Adipose tissue (tissue), 3 donors: ENCODE measurements around the gene TPD52L3. TPM values are rescaled to one million over a fixed set of nuclear protein-coding genes. Genes with fewer than 3 reads are reported as not detected.

Experiments used
- H3K27ac ChIP-seq: one replicate; pipeline ENCODE4 v1.5.1; 2013; ENCODE audit warnings: low read depth, low read length
- WGBS, 3 donors: extraction: QIAGEN DNeasy Blood & Tissue Kit; methylation state at CpG; one replicate each; pipeline ENCODE4 v1.1.7; 2013; 5-methylcytosine and 5-hydroxymethylcytosine counted together
- polyA plus RNA-seq, 3 donors: library from polyadenylated mRNA; stranded (reverse); fragments of 200-250 nt; gene quantifications; one replicate each; pipeline ENCODE4 v1.2.3, GENCODE V29; 2013
- donor health status: healthy with polysubstance abuse.
- donor health status: Bipolar disorder and iron deficiency.
- donor health status: healthy.

The TPD52L3 gene
- polyA plus RNA-seq = not detected

DNA sequence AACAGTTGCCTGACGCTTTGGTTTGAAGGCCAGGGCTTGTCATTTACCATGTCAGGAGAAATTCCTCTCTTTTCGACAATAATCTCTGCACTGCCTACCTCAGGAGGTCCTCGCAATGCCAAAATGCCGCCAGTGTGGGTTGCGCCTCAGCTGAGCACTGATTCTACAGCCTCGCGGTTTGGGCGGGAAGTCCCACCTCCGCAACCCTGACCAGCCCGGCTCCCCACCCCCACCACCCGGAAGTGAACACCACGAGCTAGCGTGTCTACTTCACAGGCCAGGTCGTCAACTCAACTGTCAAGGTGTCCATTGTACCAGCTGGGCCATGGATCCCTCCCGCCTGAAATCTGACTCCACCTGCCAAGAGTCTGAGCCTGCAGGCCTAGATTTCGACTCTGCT is at the start of gene TPD52L3:
TPD52L3 (plus strand) TSS at position 273 of the 400 bp plus-strand sequence. CDS start 221 bp downstream, outside the sequence.
- 85 to 91% (median 88%) methylated on average over 16 of the region's 16 CpGs for WGBS, 3 donors

GRCh38 chr9:6301858-6302257 is 26.3 kb upstream of the TPD52L3 start:
- H3K27ac ChIP-seq = no peak overlapping the region
- 19 to 67% (median 38%) methylated on average over 2 of the region's 2 CpGs for WGBS, 3 donors

More for the DNA sequence above, at the start of gene TPD52L3:
- no peak within 1 kb of the TSS for H3K27ac ChIP-seq

DNA sequence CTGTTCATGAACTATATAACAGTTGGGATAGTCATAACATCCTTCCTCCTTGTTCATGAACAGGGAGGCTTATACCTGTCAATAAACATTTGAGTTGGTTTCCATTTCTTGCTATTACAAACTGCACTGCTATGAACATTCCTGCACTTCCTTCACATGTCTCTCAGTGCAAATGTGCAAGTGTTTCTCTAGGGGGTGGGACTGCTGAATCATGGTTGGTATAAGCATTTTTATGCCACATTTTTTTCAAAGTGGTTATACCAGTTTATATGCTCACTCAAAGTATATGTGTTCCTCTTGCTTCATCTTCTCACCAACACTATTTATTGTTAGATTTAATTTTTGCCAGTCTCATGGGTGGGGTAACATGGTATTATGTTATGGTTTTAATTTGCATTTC is 25.8 kb upstream of the TPD52L3 start:
- H3K27ac ChIP-seq = no peak overlapping the region

GRCh38 chr9:6304232-6304631 is 23.9 kb upstream of the TPD52L3 start:
- H3K27ac ChIP-seq = no peak overlapping the region

DNA sequence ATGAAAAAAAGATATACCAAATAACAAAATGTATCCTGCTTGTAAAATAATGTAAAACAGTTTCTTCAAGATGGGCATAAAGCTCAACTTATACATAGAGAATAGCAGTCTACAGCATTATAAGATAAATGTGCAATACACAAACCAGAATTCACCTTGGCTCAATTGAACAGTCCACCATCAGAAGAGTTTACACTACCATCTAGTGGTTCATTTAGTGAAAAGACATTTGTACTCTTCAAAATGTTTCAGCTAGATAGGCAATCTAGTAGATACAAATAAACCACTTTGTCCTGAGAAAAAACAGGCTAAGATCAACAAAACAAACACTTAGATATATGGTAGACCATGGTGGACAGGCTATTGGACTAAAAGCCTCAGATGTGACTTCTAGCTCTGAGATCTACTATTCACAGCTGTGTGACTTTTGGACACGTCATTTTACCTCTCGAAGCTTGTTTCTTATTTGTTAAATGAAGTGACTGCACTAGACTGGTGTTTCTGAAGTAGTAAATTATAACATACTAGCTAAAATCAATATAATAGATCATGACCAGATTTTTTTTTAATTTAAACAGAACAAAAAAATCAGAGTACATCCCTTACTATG is 22.1 kb upstream of the TPD52L3 start:
- no peak overlapping the region for H3K27ac ChIP-seq
- 90 to 92% (median 90%) methylated on average over 2 of the region's 2 CpGs for WGBS, 3 donors

DNA sequence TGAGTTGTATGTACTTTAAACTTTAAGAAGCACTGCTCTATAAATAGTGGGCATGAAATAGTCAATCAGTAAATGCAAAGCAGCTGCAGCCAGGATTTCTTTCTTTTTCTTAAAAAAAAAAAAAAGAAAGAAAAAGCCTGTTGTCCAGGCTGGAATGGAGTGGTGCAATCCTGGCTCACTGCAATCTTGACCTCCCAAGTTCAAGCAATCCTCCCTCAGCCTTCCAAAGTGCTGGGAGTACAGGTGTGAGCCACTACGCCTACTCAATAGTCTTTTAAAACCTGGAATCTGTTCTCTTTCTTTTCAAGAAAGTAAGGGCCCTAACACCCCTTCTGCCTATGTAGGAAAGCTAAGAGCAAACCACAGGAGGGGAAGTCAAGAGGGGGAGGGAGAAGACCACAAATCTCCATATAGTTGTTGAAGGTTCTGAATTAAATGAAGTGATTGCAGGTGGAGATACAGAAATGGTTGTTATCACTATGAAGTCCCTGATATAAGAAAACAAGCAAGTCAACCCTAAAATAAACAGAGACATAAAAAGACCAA is 20.6 kb upstream of the TPD52L3 start:
- H3K27ac ChIP-seq = no peak overlapping the region
- 70 to 92% (median 90%) methylated on average over 1 of the region's 1 CpG for WGBS, 3 donors

DNA sequence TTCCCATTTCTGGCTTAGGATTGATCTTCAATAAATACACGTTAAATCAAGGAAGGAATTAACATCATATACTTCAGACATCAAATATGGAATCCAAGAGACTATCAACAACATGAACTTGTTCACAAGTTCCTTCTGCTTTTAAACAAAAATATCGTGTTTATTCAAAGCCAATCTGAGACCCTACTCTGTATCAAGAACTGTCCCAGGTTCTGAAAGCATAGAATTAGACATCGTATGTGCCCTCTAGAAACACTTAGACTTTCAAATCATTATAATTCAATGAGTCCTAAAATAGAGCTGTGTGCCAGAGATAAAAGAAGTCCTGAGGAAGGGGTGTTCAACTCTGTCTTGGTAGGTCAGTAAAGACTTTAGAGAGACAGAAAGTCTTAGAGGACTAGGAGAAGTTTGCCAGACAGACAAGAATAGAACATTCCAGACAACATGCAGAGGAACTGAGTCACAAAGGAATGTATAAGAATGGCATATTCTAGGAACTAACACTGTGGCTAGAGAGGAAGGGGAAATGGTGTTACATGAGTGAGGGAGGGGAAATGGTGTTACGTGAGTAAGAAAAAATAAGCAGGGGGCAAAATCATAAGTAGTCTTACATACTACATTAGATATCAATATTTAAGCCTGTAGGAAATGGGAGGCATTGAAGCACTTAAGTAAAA is 2.9 kb downstream of the TPD52L3 start:
- no peak overlapping the region for H3K27ac ChIP-seq
- WGBS, 3 donors = 74 to 84% (median 77%) methylated on average over 4 of the region's 4 CpGs

GRCh38 chr9:6334305-6334704 is 6.1 kb downstream of the TPD52L3 start:
- H3K27ac ChIP-seq = no peak overlapping the region

GRCh38 chr9:6348766-6349165 is 20.6 kb downstream of the TPD52L3 start:
- WGBS, 3 donors = 75 to 78% (median 76%) methylated on average over 3 of the region's 3 CpGs

DNA sequence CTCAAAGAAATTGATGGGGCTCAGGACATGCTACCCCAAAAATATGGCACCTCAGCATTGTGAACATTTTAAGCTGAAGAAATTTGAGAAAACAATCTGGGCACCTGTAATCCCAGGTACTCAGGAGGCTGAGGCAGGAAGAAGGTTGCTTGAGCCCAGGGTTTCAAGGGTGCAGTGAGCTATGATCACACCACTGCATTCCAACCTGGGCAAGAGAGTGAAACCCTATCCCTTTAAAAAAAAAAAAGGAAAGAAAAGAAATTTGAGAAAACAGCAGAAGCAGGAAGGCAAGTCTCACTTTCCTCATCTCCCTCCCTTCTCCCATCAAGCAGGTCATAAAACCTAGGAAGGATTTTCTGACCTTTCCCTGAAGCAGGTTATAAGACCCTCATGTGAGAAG is 23.6 kb downstream of the TPD52L3 start:
- no peak overlapping the region for H3K27ac ChIP-seq

More at GRCh38 chr9:6348766-6349165, 20.6 kb downstream of the TPD52L3 start:
- no peak overlapping the region for H3K27ac ChIP-seq

DNA sequence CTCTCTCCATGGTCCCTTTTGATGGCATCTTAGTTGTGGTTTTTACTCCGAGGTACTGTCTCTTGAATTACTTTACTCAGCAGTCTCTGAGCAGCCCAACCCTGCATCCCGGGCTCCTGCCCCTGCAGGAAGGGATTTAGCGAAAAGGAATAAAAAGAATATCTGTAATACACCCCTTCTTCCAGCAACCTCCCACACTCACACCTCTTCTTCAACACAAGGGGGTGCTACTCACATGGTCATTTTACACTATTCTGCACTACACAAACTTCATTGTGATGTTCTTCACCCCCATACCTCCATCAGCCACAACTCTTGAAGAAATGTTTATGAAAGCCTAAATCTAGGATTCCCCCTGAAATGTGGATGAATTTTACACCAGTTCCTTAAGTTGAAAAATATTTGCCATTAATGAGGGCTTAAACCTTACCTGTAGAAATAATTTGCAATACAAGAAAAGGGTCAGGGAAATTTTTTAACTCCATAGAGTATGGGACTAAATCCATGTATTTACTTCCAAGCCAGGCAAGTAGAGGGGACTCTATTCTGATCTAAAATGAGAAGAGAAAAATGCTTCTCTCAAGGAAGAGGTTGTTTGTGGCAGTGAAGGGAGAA is 26.0 kb downstream of the TPD52L3 start:
- WGBS, 3 donors = 7 to 30% (median 22%) methylated on average over 3 of the region's 3 CpGs
- H3K27ac ChIP-seq = no peak overlapping the region

DNA sequence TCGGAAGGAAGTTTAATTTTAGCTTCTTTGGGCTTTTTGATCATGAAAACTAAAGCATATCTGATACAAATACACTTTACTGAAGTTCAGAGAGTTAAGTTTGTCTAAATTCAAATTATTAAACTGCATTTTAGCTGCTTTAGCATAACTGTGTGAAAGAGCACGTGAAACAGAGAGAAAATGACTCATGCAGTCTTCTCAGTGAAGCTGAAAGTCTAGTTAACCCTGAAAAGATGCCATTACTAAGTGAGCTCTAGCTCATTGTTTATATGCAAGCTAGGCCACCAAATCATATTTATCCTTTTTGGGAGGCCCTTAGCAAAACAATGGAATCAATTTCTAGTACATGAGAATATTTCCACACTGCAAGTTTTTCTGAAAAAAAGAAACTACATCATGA is 27.6 kb downstream of the TPD52L3 start:
- 52 to 80% (median 56%) methylated on average over 2 of the region's 2 CpGs for WGBS, 3 donors
- H3K27ac ChIP-seq = no peak overlapping the region

DNA sequence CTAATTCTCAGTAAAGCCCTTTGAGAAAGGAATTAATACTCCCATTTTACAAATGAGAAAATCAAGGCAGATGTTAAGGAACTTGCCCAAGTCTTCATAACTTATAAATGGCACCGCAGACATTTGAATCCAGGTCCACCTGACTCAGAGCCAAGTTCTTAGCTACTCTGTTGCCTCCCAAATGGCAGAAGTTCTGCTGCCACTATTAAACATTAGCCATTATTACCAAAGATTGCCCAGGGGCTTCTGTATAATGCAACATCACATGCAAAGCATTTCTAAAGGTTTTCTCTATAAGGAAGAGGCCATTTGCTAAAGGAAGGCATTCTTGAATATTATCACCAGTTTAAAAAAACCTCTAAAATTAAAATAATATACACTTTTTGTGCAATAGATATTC is 28.3 kb downstream of the TPD52L3 start:
- 88 to 94% (median 92%) methylated on average over 1 of the region's 1 CpG for WGBS, 3 donors
- no peak overlapping the region for H3K27ac ChIP-seq

- no peak overlapping the region for H3K27ac ChIP-seq
- 95 to 100% (median 98%) methylated on average over 1 of the region's 1 CpG for WGBS, 3 donors
Measured at GRCh38 chr9:6356904-6357303, 28.7 kb downstream of the TPD52L3 start.

- WGBS, 3 donors = 66 to 74% (median 66%) methylated on average over 4 of the region's 4 CpGs
Measured at GRCh38 chr9:6367128-6367890, 39.1 kb downstream of the TPD52L3 start.

GRCh38 chr9:6368831-6369230 is 40.7 kb downstream of the TPD52L3 start:
- no peak overlapping the region for H3K27ac ChIP-seq
- 83 to 98% (median 97%) methylated on average over 2 of the region's 2 CpGs for WGBS, 3 donors

More at GRCh38 chr9:6367128-6367890, 39.1 kb downstream of the TPD52L3 start:
- H3K27ac ChIP-seq = no peak overlapping the region
